Fibroblast of villous mesenchyme (primary cell): ENCODE measurements around the gene MEDAG. TPM values are rescaled to one million over a fixed set of nuclear protein-coding genes. Genes with fewer than 3 reads are reported as not detected.

Experiments
- DNase-seq: peaks from one replicate; pipeline ENCODE4 v3.0.0-alpha.2; 2010; ENCODE audit warnings: low read depth
- H3K4me3 ChIP-seq: 2 replicates; pipeline ENCODE4 v1.5.1; 2011; ENCODE audit warnings: low read depth, mild to moderate bottlenecking, low read length
- CTCF ChIP-seq: IDR thresholded peaks from 2 replicates; pipeline ENCODE4 v1.5.1; 2012; ENCODE audit warnings: low read depth, mild to moderate bottlenecking, low read length; ENCODE audit not compliant: insufficient read depth
- total RNA-seq: library from RNA; depleted of rRNA; stranded (reverse); fragments of >200 nt; gene quantifications from 2 replicates; pipeline ENCODE4 v1.2.3, GENCODE V29; 2012

MEDAG gene
- total RNA-seq, 1 donor = 12.1 TPM

- no peak for TF ChIP-seq CTCF
- no peak for DNase-seq
- peak overlapping the region; percentile 44 for H3K4me3 ChIP-seq
Observed at GRCh38 chr13:30906411-30907051, 460 bp downstream of the MEDAG start.

GRCh38 chr13:30907121-30907861 is 1.2 kb downstream of the MEDAG start:
- peak; percentile 88 for DNase-seq
- no peak for TF ChIP-seq CTCF
- H3K4me3 ChIP-seq = peak overlapping the region; percentile 44

- no peak overlapping the region for H3K4me3 ChIP-seq
- TF ChIP-seq CTCF = no peak
- peak; percentile 51 for DNase-seq
Observed at GRCh38 chr13:30908416-30908980, 2.4 kb downstream of the MEDAG start.

GRCh38 chr13:30910676-30911075 is 4.6 kb downstream of the MEDAG start:
- no peak for DNase-seq

GRCh38 chr13:30915691-30916541 is 9.8 kb downstream of the MEDAG start:
- no peak for DNase-seq
- no peak overlapping the region for H3K4me3 ChIP-seq
- no peak for TF ChIP-seq CTCF

More at GRCh38 chr13:30910676-30911075, 4.6 kb downstream of the MEDAG start:
- TF ChIP-seq CTCF = no peak
- no peak overlapping the region for H3K4me3 ChIP-seq

GRCh38 chr13:30916991-30917390 is 10.9 kb downstream of the MEDAG start:
- no peak overlapping the region for H3K4me3 ChIP-seq
- no peak for TF ChIP-seq CTCF
- no peak for DNase-seq
